ENCODE results near the gene SLC22A4.

DNA sequence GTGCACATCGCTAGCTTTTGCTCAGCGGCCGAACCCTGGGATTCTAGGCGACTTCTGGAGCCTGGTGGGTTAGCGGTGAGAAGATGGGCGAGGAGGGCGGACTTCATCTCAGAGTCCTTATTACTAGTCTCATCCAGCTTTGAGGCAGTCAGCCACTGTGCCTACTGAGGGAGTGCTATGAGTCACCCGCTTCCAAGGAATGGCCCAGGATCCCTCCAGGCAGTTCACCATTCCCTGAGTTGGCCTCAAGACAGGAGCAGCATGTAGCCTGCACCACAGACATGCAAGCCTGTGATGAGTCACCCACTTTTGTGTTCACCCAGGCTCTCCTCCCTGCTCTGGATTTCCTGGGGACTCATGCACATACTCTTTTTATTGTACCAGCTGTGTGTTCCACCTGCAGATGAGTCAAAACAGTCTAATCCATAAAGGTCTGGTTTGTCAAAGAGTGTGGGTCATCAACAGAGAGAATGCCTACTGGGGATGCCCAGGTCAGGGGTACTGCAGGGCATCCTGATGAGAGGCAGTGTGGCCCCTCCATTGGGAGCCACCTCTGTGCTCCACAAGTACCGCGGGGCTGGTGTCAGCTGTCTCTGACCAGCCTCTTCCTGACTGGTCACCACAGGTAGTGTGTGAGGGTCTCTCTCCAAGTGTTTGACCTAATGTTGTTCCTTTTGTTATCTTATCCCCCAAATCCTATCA lies 95.5 kb downstream of the SLC22A4 start:
- no peak for TF ChIP-seq EZH2 (optimal IDR thresholded peaks at IDR 0.05; ENCODE audit: low read depth, low read length)
- TF ChIP-seq EZH2phosphoT487 (IDR thresholded peaks at IDR 0.05; ENCODE audit: low read length): no peak
- TF ChIP-seq, protein P1, sequence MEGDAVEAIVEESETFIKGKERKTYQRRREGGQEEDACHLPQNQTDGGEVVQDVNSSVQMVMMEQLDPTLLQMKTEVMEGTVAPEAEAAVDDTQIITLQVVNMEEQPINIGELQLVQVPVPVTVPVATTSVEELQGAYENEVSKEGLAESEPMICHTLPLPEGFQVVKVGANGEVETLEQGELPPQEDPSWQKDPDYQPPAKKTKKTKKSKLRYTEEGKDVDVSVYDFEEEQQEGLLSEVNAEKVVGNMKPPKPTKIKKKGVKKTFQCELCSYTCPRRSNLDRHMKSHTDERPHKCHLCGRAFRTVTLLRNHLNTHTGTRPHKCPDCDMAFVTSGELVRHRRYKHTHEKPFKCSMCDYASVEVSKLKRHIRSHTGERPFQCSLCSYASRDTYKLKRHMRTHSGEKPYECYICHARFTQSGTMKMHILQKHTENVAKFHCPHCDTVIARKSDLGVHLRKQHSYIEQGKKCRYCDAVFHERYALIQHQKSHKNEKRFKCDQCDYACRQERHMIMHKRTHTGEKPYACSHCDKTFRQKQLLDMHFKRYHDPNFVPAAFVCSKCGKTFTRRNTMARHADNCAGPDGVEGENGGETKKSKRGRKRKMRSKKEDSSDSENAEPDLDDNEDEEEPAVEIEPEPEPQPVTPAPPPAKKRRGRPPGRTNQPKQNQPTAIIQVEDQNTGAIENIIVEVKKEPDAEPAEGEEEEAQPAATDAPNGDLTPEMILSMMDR (IDR thresholded peaks at IDR 0.05; ENCODE audit: low read length): no peak

Measured in MM.1S (cell line).